Skin of body (tissue), 3 donors: Measurements from ENCODE around the gene RND1. TPM values are rescaled to one million over a fixed set of nuclear protein-coding genes. Genes with fewer than 3 reads are reported as not detected.

Experiments used
- DNase-seq: peaks from one replicate; lab custom pipeline; 2025; lab: John Stamatoyannopoulos, UW
- small RNA-seq: library from RNA; depleted of rRNA; stranded (forward); fragments of <200 nt; gene quantifications from one replicate; pipeline ENCODE3, GENCODE V24; 2014; ENCODE audit warnings: low replicate concordance
- total RNA-seq: library from RNA; depleted of rRNA; stranded (reverse); fragments of >200 nt; gene quantifications from one replicate; pipeline ENCODE4 v1.2.3, GENCODE V29; 2014

RND1 gene
- total RNA-seq, 1 donor from 2014 or later: 1.1 TPM

DNA sequence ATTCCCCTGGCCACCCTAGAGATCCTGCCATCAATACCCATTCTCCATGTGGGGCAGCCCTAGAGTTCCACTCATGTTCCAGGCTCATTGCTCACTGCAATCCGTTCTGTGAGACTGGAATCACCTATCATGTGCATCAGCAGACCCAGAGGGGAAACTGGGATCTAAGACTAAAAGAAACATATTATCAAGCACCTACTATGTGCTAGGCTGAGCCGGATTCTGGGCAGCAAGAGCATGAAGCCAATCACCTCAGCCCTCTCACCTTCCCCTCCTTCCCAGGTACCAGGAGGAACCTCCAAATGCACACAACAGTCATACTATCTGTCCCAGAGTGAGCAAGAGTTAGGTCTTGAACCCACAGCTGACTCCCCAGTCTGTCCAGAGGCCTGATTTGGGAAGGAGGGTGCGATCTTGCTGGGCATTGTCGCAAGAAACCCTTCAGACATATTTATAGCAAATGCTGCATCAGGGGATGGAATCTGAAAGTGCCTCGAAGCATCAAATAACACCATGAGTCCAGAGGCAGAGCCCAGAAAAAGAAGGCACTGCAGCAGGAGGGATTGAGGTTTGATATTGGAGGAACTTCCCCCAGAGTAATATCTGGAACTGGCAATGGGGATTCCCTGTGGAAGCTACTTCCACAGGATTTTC lies 54.1 kb downstream of the RND1 start:
- DNase-seq: no peak

GRCh38 chr12:48810903-48811431 lies 54.7 kb downstream of the RND1 start:
- DNase-seq: no peak

DNA sequence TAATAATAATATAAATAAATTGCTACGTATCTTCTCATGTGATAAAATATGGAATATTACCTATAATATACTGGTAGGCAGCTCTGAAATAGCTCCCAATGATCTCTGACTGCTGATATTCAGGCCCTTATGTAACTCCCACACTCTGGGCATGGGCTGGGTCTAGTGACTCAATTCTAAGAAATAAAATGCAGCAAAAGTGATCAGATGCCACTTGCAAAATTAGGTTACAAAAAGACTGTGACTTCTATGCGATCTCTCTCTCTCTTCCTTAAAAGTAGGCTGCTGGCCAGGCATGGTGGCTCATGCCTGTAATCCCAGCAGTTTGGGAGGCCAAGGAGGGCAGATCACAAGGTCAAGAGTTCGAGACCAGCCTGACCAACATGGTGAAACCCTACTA lies 57.7 kb downstream of the RND1 start:
- no peak for DNase-seq

Small RNA genes lying within 50 kb of the gene (small RNA-seq; reads per million reads assigned to genes)
- gene AC073610.1: not detected
- not detected for gene RF00019
- gene RNU6-600P: not detected

Other genes with a start within 250 kb of the RND1 start
- 43.3 TPM for gene KANSL2, start 183.6 kb downstream of the RND1 start, total RNA-seq
- gene CCNT1, start 149.2 kb downstream of the RND1 start, total RNA-seq: 29.4 TPM
- gene ADCY6, start 76.8 kb downstream of the RND1 start, total RNA-seq: 34.8 TPM
- 10.8 TPM for gene CACNB3, start 47.4 kb downstream of the RND1 start, total RNA-seq
- gene DDX23, start 13.7 kb downstream of the RND1 start, total RNA-seq: 43.3 TPM
- 16.4 TPM for gene FKBP11, start 59.6 kb upstream of the RND1 start, total RNA-seq
- gene ARF3, start 91.6 kb upstream of the RND1 start, total RNA-seq: 24.6 TPM
- gene WNT10B, start 105.9 kb upstream of the RND1 start, total RNA-seq: 3.8 TPM
- not detected for gene WNT1, start 112.5 kb upstream of the RND1 start, total RNA-seq
- 0.69 TPM for gene DDN, start 133.5 kb upstream of the RND1 start, total RNA-seq
- gene PRKAG1, start 152.9 kb upstream of the RND1 start, total RNA-seq: 33.2 TPM
- 44.0 TPM for gene KMT2D, start 194.9 kb upstream of the RND1 start, total RNA-seq
- gene RHEBL1, start 204.1 kb upstream of the RND1 start, total RNA-seq: 0.69 TPM
- 1.2 TPM for gene DHH, start 228.9 kb upstream of the RND1 start, total RNA-seq
- 39.7 TPM for gene LMBR1L, start 245.0 kb upstream of the RND1 start, total RNA-seq